B cell (primary cell): ENCODE data around the gene NAXE.

Source experiments
- CTCF ChIP-seq: fragments of 200-600 bp; IDR thresholded peaks from one replicate; pipeline ENCODE4 v1.8.0; 2022; ENCODE audit warnings: antibody characterized with exemption, mild to moderate bottlenecking
- EZH2 ChIP-seq: IDR thresholded peaks from 2 replicates; pipeline ENCODE4 v1.6.1; 2012; ENCODE audit warnings: borderline replicate concordance, low read depth, mild to moderate bottlenecking, moderate library complexity, low read length; ENCODE audit not compliant: insufficient read depth, poor library complexity, severe bottlenecking

GRCh38 chr1:156625436-156626078 is 34.0 kb downstream of the NAXE start:
- peak; percentile 91 for TF ChIP-seq CTCF
- peak; percentile 99 for TF ChIP-seq EZH2
